OCI-M2 (cell line): Measurements from ENCODE around the gene MAMLD1.

ENCODE experiments used
- DNase-seq: peaks from one replicate; lab custom pipeline; 2025; ENCODE audit not compliant: unreplicated experiment; lab: John Stamatoyannopoulos, UW

MAMLD1 gene

GRCh38 chrX:150558424-150558823 is 195.3 kb downstream of the MAMLD1 start:
- DNase-seq = no peak
